IPS DF 19.7 (cell line): ENCODE results near the gene YOD1.
A peak's percentile ranks its signal among the peaks of the same experiment; 100 is the strongest.

ENCODE experiments used
- DNase-seq: peaks from one replicate; pipeline ENCODE4 v3.0.0-alpha.2; 2013; ENCODE audit warnings: low read depth, low spot score

YOD1 gene

DNA sequence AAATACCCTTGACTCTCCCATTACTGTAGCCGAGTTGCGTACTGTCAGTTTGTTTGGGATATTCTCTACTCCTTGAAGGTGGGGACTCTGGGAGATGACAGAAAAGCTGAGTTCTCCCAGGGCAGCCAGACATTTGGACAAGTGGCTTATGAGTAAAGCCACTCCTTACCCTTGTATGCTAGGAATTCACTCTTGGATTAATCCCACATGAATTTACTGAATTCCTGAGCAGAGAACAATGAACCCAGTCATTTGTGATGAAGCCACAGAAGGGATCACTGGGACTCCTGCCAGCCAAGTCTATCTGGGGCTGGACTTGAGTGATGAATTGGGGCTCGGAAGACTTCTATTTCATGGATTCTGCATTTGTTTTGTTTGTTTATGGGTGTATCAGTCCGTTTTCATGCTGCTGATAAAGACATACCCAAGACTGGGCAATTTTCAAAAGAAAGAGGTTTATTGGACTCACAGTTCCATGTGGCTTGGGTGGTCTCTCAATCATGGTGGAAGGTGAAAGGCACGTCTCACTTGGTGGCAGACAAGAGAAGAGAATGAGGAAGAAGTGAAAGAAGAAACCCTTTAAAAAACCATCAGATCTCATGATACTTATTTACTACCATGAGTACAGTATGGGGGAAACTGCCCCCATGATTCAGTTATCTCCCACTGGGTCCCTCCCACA, 43.5 kb downstream of the YOD1 start:
- DNase-seq: no peak

DNA sequence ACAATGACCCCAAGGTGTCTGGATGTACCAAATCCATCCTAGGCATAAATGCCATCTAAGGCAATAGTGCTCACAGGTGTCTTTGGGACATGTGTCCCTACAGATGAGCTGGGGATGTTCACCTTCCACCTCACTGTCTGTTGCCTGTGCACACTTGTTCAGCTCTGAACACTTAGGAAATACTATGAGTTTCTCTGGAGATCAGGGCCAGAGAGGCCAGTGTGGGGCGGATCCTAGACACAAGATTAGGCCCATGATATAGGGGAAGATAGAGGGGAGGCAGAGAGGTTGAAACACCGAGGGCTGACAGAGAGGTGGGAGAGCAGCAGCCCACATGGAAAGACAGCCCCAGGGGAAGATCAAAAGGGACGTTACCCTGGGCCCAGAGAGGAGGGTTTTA, 44.1 kb downstream of the YOD1 start:
- no peak for DNase-seq

GRCh38 chr1:207006083-207006482, 44.9 kb downstream of the YOD1 start:
- DNase-seq: no peak

DNA sequence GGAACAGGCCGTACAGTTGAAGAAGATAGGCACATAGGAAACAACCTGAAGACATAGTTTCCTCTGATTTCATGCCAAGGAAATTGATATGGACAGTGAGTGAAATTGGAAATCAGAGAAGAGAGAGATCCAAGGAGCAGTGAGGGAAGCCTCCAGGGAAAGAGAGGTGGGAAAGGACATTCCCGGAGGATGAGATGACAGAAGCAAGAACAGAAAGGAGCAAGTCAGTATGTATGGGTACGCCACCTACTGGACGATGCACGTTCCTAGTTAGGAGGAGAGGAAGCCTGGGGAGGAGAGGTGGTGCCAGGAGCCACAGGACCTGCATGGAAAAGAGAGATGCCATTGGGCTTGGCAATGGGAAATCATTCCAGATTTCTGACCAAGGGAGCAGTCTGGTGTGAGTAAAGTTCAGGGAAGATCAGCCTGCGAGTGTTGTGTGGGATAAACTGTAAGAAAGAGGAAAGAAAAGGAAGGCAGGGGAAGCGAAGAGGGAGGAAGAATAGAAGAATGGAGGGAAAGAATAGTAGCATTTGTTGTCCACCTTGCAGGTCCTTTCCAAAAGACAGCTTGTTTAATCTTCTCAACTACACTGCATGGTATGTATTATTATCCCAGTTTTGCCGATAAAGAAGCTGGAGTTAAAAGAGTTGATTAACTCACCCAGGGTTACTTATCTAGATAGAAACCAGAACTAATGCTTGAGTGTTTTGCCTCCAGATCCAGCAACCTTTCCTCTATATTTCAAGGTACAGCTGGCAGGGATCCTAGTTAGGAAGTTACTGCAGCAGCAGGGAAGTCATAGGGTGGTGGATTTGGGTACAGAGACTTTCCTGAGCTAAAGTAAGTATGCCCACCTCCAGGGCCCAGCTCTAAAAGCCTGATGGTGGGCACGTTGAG, 45.8 kb downstream of the YOD1 start:
- DNase-seq: peak; percentile 64

DNA sequence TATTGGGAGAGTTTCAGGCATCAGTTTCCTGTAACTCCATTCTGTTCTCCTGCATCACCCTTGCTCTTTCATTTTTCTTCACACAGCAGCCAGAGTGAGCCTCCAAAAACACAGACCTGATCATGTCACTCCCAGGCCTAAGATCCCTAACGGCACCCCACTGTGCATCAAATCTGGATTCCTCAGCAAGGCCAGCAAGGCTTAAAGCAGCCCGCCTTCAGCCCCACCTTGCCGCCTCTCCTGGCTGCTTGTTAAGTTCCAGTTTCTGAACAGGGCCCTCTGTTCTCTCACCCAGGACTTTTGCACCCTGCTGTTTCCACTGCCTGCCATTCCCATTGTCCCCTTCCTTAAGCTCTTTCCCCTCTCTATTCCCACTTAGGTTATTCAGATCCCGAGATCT, 47.8 kb downstream of the YOD1 start:
- no peak for DNase-seq

GRCh38 chr1:207002724-207003146, 48.3 kb downstream of the YOD1 start:
- DNase-seq: no peak

GRCh38 chr1:207001492-207002245, 49.3 kb downstream of the YOD1 start:
- no peak for DNase-seq

GRCh38 chr1:207000651-207001291, 50.2 kb downstream of the YOD1 start:
- no peak for DNase-seq

DNA sequence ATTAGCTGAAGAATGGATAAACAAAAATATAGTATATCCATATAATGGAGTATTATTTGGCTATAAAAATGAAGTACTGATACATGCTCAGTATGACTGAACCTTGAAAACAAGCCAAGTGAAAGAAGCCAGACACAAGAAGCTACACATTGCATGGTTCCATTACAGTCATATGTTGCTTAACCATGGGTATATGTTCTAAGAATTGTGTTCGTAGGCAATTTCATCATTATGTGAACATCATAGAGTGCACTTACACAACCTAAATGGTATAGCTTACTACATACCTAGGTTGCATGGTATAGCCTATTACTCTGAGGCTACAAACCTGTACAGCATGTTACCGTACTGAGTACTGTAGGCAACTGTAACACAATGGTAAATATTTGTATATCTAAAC, 52.2 kb downstream of the YOD1 start:
- DNase-seq: no peak
